ENCODE measurements around the gene RNF217. TPM values are rescaled to one million over a fixed set of nuclear protein-coding genes. Genes with fewer than 3 reads are reported as not detected.

Gene RNF217
- total and polyA plus RNA-seq, 2 of the 8 experiments (the other 6 are each of a cell fraction or from before 2014, with no cell fraction given), result 2.0 to 8.9 TPM

DNA sequence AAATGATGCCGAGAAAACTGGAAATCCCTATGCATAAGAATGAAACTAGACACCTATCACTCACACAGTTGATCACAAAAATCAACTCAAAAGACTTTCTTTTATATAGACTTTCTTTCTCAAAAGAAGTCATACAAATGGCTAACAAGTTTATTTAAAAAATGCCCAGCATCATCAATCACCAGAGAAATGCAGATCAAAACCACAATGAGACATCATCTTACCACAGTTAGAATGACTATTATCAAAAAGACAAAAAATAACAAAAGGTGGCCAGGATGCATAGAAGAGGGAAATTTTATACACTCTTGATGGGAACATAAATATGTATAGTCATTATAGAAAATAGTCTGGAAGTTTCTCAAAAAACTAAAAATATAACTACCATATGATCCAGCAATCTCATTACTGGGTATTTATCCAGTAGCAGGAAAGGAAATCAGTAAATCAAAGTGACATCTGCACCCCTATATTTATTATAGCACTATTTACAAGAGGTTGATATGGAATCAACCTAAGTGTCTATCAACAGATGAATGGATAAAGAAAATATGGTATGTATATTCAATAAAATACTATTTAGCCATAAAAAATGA lies 3.4 kb upstream of the RNF217 start:
- CTCF ChIA-PET (ENCODE audit: partially characterized antibody), result no interaction called here
- Histone ChIP-seq H3K23me2 (ENCODE audit: low read depth, low read length) (peaks cover 2% of the 10 kb centered on the region), H2BK15ac (ENCODE audit: low read length) (no peak overlapping the region), H3K79me1 (ENCODE audit: low read depth, low read length) (no peaks in the 10 kb centered on the region), H2BK120ac (replicated peaks; ENCODE audit: low read depth, low read length) (no peak overlapping the region), H4K20me1 (replicated peaks in 1 of 2; ENCODE audit: control insufficient read depth in 1 of 2, insufficient read depth in 2 of 2, low read length in 2 of 2) (peaks cover 0 to 1% of the 10 kb centered on the region in 2 experiments), H3K4me2 (ENCODE audit: insufficient read depth in 1 of 2, low read depth in 2 of 2, low read length in 2 of 2) (no peak overlapping the region), H3K36me3 (ENCODE audit: control insufficient read depth in 2 of 4, insufficient read depth in 4 of 4, low read length in 3 of 4) (no peaks in the 10 kb centered on the region), H3K56ac (replicated peaks; ENCODE audit: insufficient read length, low read depth, low read length) (no peak overlapping the region), H2BK5ac (ENCODE audit: low read depth, low read length) (no peak overlapping the region), H3K4ac (replicated peaks; ENCODE audit: insufficient read length, low read depth, low read length) (no peak overlapping the region), H3K79me2 (ENCODE audit: control insufficient read depth in 1 of 2, insufficient read depth in 2 of 2, low read length in 2 of 2) (no peaks in the 10 kb centered on the region; a peak in 1 of 4 replicates), H3K9me3 (ENCODE audit: insufficient read depth in 2 of 2, low read depth in 1 of 2, low read length in 1 of 2) (no peaks in the 10 kb centered on the region), H3K4me3 (ENCODE audit: extremely low read depth in 1 of 4, insufficient read depth in 2 of 4, low read depth in 3 of 4, low read length in 4 of 4) (no peak overlapping the region), H2AK5ac (ENCODE audit: low read depth, low read length) (no peak overlapping the region), H3K23ac (ENCODE audit: insufficient read length) (no peak overlapping the region), H3K14ac (ENCODE audit: insufficient read length) (no peak overlapping the region), H2BK20ac (ENCODE audit: low read length) (no peak overlapping the region), H3K18ac (ENCODE audit: extremely low read depth, low read length) (no peak overlapping the region), H3K27ac (ENCODE audit: low read depth, low read length) (no peak overlapping the region), H2AFZ (ENCODE audit: low read length) (no peak overlapping the region), H2BK12ac (ENCODE audit: low read depth, low read length) (no peak overlapping the region), H4K91ac (replicated peaks; ENCODE audit: insufficient read length, low read length) (no peak overlapping the region), H3K4me1 (replicated peaks in 1 of 4; ENCODE audit: control insufficient read depth in 3 of 4, insufficient read depth in 4 of 4, low read length in 3 of 4) (peaks cover 0 to 4% (median 0%) of the 10 kb centered on the region in 4 experiments; a peak in 2 of 7 replicates), H4K5ac (ENCODE audit: insufficient read length, low read depth, low read length) (no peak overlapping the region), H3K9ac (replicated peaks in 1 of 4; ENCODE audit: extremely low read depth in 1 of 4, low read depth in 3 of 4, low read length in 3 of 4) (no peak overlapping the region), H4K8ac (ENCODE audit: extremely low read depth, insufficient read depth, low read length) (no peak overlapping the region), H3K27me3 (replicated peaks in 1 of 4; ENCODE audit: control insufficient read depth in 3 of 4, extremely low read depth in 1 of 4, insufficient read depth in 3 of 4, low read length in 3 of 4) (no peaks in the 10 kb centered on the region; a peak in 2 of 7 replicates)
- POLR2A ChIA-PET (ENCODE audit: partially characterized antibody), result no interaction called here
- FAIRE-seq, result no peak
- WGBS, 2 experiments (ENCODE audit: extremely low coverage in 1 of 2, insufficient coverage in 1 of 2, insufficient read length in 1 of 2, insufficient replicate concordance in 2 of 2, low coverage in 1 of 2, low lambda C conversion rate in 2 of 2, missing lambda C conversion rate in 1 of 2), result 100% methylated on average over 1 of the region's 1 CpG; no CpG with 5 or more reads in 1 of the 2 experiments
- no peak for DNase-seq (ENCODE audit: low read depth in 1 of 2, low spot score in 2 of 2)
- TF ChIP-seq CHD2 (IDR thresholded peaks at IDR 0.05; ENCODE audit: low read length) (no peak), ASH2L (IDR thresholded peaks at IDR 0.05; ENCODE audit: low read length) (no peak), BACH1 (IDR thresholded peaks at IDR 0.05; ENCODE audit: low read length) (no peak), ATF2 (IDR thresholded peaks at IDR 0.05; ENCODE audit: low read length) (no peak), ZNF274 (IDR thresholded peaks at IDR 0.05; ENCODE audit: borderline replicate concordance, extremely low read depth, low read length) (no peak), BRCA1 (IDR thresholded peaks at IDR 0.05; ENCODE audit: low read depth, low read length) (no peak)
- TF ChIP-seq, protein P1, sequence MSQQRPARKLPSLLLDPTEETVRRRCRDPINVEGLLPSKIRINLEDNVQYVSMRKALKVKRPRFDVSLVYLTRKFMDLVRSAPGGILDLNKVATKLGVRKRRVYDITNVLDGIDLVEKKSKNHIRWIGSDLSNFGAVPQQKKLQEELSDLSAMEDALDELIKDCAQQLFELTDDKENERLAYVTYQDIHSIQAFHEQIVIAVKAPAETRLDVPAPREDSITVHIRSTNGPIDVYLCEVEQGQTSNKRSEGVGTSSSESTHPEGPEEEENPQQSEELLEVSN (IDR thresholded peaks at IDR 0.05), result no peak
- TF ChIP-seq, protein P2, sequence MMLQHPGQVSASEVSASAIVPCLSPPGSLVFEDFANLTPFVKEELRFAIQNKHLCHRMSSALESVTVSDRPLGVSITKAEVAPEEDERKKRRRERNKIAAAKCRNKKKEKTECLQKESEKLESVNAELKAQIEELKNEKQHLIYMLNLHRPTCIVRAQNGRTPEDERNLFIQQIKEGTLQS (IDR thresholded peaks at IDR 0.05; ENCODE audit: insufficient read depth, low read depth, low read length), result no peak

All from H1 (cell line).